HEK293 (cell line): ENCODE results near the gene SERPINB7.

Source experiments
- CTCF ChIA-PET: fragments of 350-600 bp; formaldehyde crosslinking; extraction: SDS; loops from one replicate; lab custom pipeline; 2021; ENCODE audit warnings: antibody characterized with exemption; lab: Yijun Ruan, JAX
- POLR2A ChIA-PET: fragments of 300-600 bp; formaldehyde crosslinking; extraction: SDS; loops from one replicate; lab custom pipeline; 2020; ENCODE audit warnings: antibody characterized with exemption, inconsistent platforms; lab: Yijun Ruan, JAX
- H3K27ac ChIP-seq: fragments of 200-500 bp; sonication (Bioruptor generic); 2 replicates; pipeline ENCODE4 v1.5.1; 2014; ENCODE audit warnings: low read depth, low read length, control low read depth, inconsistent platforms; ENCODE audit errors: extremely low read depth
- H3K36me3 ChIP-seq, 2 experiments: fragments of 200-500 bp in 1 of 2; sonication (Bioruptor generic) in 1 of 2; 1 replicate in 1 of 2; 2 replicates in 1 of 2; pipeline ENCODE4 v1.5.1; 2014 to 2017; ENCODE audit warnings: inconsistent platforms in 2 of 2, low read length in 2 of 2; ENCODE audit not compliant: control insufficient read depth in 2 of 2, insufficient read depth in 1 of 2
- H3K4me1 ChIP-seq: fragments of 200-500 bp; sonication (Bioruptor generic); 2 replicates; pipeline ENCODE4 v1.5.1; 2014; ENCODE audit warnings: mild to moderate bottlenecking, low read length, inconsistent platforms; ENCODE audit not compliant: control insufficient read depth, insufficient read depth
- H3K4me3 ChIP-seq: 2 replicates; pipeline ENCODE4 v1.5.1; 2011; ENCODE audit warnings: low read depth, mild to moderate bottlenecking, control low read depth, low read length, moderate library complexity
- H3K9me3 ChIP-seq: fragments of 200-500 bp; sonication (Bioruptor generic); 2 replicates; pipeline ENCODE4 v1.5.1; 2014; ENCODE audit warnings: low read depth, low read length, inconsistent platforms; ENCODE audit not compliant: control insufficient read depth, insufficient read depth
- KLF8 ChIP-seq: fragments of 450-650 bp; formaldehyde crosslinking; IDR thresholded peaks from 2 replicates; pipeline ENCODE4 v1.5.1; 2016; ENCODE audit warnings: missing biosample characterization, missing genetic modification characterization
- PRDM4 ChIP-seq: fragments of 450-650 bp; formaldehyde crosslinking; IDR thresholded peaks from 2 replicates; pipeline ENCODE4 v1.5.1; 2017; ENCODE audit warnings: missing biosample characterization, missing genetic modification characterization
- SCRT2 ChIP-seq: fragments of 450-650 bp; formaldehyde crosslinking; IDR thresholded peaks from 2 replicates; pipeline ENCODE4 v1.5.1; 2016; ENCODE audit warnings: missing biosample characterization, missing genetic modification characterization
- SP3 ChIP-seq: fragments of 450-650 bp; formaldehyde crosslinking; IDR thresholded peaks from 2 replicates; pipeline ENCODE4 v1.5.1; 2016; ENCODE audit warnings: missing biosample characterization, missing genetic modification characterization
- ZBTB11 ChIP-seq: fragments of 450-650 bp; formaldehyde crosslinking; conservative IDR thresholded peaks from 2 replicates; pipeline ENCODE4 v1.5.1; 2016; ENCODE audit warnings: low read depth, missing biosample characterization, missing genetic modification characterization
- ZBTB48 ChIP-seq: fragments of 450-650 bp; formaldehyde crosslinking; IDR thresholded peaks from 2 replicates; pipeline ENCODE4 v1.5.1; 2016; ENCODE audit warnings: missing biosample characterization, missing genetic modification characterization
- ZBTB7A ChIP-seq: fragments of 450-650 bp; formaldehyde crosslinking; IDR thresholded peaks from 2 replicates; pipeline ENCODE4 v1.5.1; 2016; ENCODE audit warnings: low read depth, missing biosample characterization, missing genetic modification characterization
- ZBTB8A ChIP-seq: fragments of 450-650 bp; formaldehyde crosslinking; IDR thresholded peaks from 2 replicates; pipeline ENCODE4 v1.5.1; 2016; ENCODE audit warnings: missing biosample characterization, missing genetic modification characterization
- ZEB2 ChIP-seq: fragments of 450-650 bp; formaldehyde crosslinking; IDR thresholded peaks from 2 replicates; pipeline ENCODE4 v1.5.1; 2016; ENCODE audit warnings: missing biosample characterization, missing genetic modification characterization
- ZFP69B ChIP-seq: fragments of 450-650 bp; formaldehyde crosslinking; IDR thresholded peaks from 2 replicates; pipeline ENCODE4 v1.5.1; 2016; ENCODE audit warnings: missing biosample characterization, missing genetic modification characterization
- ZNF138 ChIP-seq: fragments of 450-650 bp; formaldehyde crosslinking; IDR thresholded peaks from 2 replicates; pipeline ENCODE4 v1.5.1; 2016; ENCODE audit warnings: missing biosample characterization, missing genetic modification characterization, borderline replicate concordance
- ZNF174 ChIP-seq: fragments of 450-650 bp; formaldehyde crosslinking; IDR thresholded peaks from 2 replicates; pipeline ENCODE4 v1.5.0; 2017; ENCODE audit warnings: missing biosample characterization, mild to moderate bottlenecking, missing genetic modification characterization
- ZNF214 ChIP-seq: fragments of 450-650 bp; formaldehyde crosslinking; IDR thresholded peaks from 2 replicates; pipeline ENCODE4 v1.5.1; 2017; ENCODE audit warnings: missing biosample characterization, mild to moderate bottlenecking, missing genetic modification characterization, borderline replicate concordance
- ZNF341 ChIP-seq: fragments of 450-650 bp; formaldehyde crosslinking; IDR thresholded peaks from 2 replicates; pipeline ENCODE4; 2016; ENCODE audit warnings: low read depth, missing biosample characterization, missing genetic modification characterization
- ZNF654 ChIP-seq: fragments of 450-650 bp; formaldehyde crosslinking; IDR thresholded peaks from 2 replicates; pipeline ENCODE4 v1.5.1; 2016; ENCODE audit warnings: low read depth, missing biosample characterization, missing genetic modification characterization
- ZNF707 ChIP-seq: fragments of 450-650 bp; formaldehyde crosslinking; IDR thresholded peaks from 2 replicates; pipeline ENCODE4 v1.5.1; 2016; ENCODE audit warnings: missing biosample characterization, missing genetic modification characterization
- ZNF843 ChIP-seq: fragments of 450-650 bp; formaldehyde crosslinking; IDR thresholded peaks from 2 replicates; pipeline ENCODE4 v1.5.1; 2016; ENCODE audit warnings: missing biosample characterization, missing genetic modification characterization
- ZSCAN30 ChIP-seq: fragments of 450-650 bp; IDR thresholded peaks from 2 replicates; pipeline ENCODE4 v1.5.1; 2018; ENCODE audit warnings: missing biosample characterization, mild to moderate bottlenecking, missing genetic modification characterization, moderate library complexity
- TF ChIP-seq, protein P1 (sequence below): fragments of 450-650 bp; formaldehyde crosslinking; IDR thresholded peaks from 2 replicates; pipeline ENCODE4 v1.5.1; 2017; ENCODE audit warnings: missing biosample characterization, missing genetic modification characterization
- TF ChIP-seq, protein P2 (sequence below): fragments of 450-650 bp; formaldehyde crosslinking; IDR thresholded peaks from 2 replicates; pipeline ENCODE4 v1.5.1; 2017; ENCODE audit warnings: missing biosample characterization, missing genetic modification characterization

The SERPINB7 gene

DNA sequence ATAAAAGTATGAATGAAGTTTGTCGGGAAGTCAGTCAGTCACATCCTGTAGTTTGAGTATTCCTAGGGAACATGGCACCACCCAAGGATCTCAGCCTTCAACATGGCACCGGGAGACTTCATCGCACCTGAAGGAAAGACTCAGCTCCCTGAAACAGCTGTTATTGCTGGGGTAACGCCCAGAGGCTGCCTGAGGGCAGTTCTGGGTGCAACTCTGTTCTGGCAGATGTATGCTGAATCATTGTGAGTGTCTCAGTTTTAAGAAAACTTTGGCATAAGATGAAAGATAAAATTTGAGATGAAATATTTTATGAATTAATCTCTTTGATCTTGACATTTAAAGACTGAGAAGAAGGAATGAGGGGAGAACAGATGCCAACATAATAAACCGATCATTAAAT is 62.4 kb downstream of the SERPINB7 start:
- POLR2A ChIA-PET, result no interaction called here
- Histone ChIP-seq H3K9me3 (no peaks in the 10 kb centered on the region), H3K4me3 (no peak overlapping the region), H3K4me1 (no peaks in the 10 kb centered on the region), H3K27ac (no peak overlapping the region), H3K36me3 (no peaks in the 10 kb centered on the region)
- CTCF ChIA-PET, result interaction anchor here (0.7 to 1.3 kb wide), 3 partner anchors 11 to 319 kb away, joined by 3 to 5 read pairs (median 4); no protein-coding TSS in a partner anchor
- no peak for TF ChIP-seq ZEB2
- TF ChIP-seq, protein P1, sequence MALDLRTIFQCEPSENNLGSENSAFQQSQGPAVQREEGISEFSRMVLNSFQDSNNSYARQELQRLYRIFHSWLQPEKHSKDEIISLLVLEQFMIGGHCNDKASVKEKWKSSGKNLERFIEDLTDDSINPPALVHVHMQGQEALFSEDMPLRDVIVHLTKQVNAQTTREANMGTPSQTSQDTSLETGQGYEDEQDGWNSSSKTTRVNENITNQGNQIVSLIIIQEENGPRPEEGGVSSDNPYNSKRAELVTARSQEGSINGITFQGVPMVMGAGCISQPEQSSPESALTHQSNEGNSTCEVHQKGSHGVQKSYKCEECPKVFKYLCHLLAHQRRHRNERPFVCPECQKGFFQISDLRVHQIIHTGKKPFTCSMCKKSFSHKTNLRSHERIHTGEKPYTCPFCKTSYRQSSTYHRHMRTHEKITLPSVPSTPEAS (tag by site-specific recombination), result no peak
- no peak for TF ChIP-seq SP3
- no peak for TF ChIP-seq ZBTB7A (tag by site-specific recombination)
- TF ChIP-seq ZFP69B, result no peak
- TF ChIP-seq ZBTB48 (tag by site-specific recombination), result no peak
- no peak for TF ChIP-seq ZNF138 (tag by site-specific recombination)
- TF ChIP-seq ZNF174 (tag by site-specific recombination), result no peak
- no peak for TF ChIP-seq ZBTB11 (tag by site-specific recombination)
- TF ChIP-seq PRDM4 (tag by site-specific recombination), result no peak

- CTCF ChIA-PET, result interaction anchor here (0.6 to 7.5 kb wide), 10 partner anchors 9 to 1205 kb away, joined by 3 to 100 read pairs (median 4); no protein-coding TSS in a partner anchor
- no peaks in the 10 kb centered on the region for H3K9me3 ChIP-seq
- H3K4me1 ChIP-seq, result no peaks in the 10 kb centered on the region
- H3K36me3 ChIP-seq, result no peaks in the 10 kb centered on the region
- no peak for TF ChIP-seq ZNF138 (tag by site-specific recombination)
- TF ChIP-seq ZNF341 (tag by site-specific recombination), result no peak
- no peak for TF ChIP-seq ZNF214 (tag by site-specific recombination)
- TF ChIP-seq ZSCAN30, result no peak
- no peak for TF ChIP-seq ZNF843 (tag by site-specific recombination)
- TF ChIP-seq SCRT2 (tag by site-specific recombination), result no peak
- TF ChIP-seq, all 188 proteins: peak for 0
- POLR2A ChIA-PET, result no interaction called here
- Histone ChIP-seq H3K4me3 (no peak overlapping the region), H3K27ac (no peak overlapping the region)
Measured at GRCh38 chr18:63843008-63843407, 67.8 kb downstream of the SERPINB7 start.

- no peak overlapping the region for H3K27ac ChIP-seq
Measured at GRCh38 chr18:63844254-63844653, 69.0 kb downstream of the SERPINB7 start.

More at GRCh38 chr18:63844254-63844653, 69.0 kb downstream of the SERPINB7 start:
- CTCF ChIA-PET, result interaction anchor here (0.6 to 7.5 kb wide), 9 partner anchors 13 to 1261 kb away, joined by 3 to 100 read pairs (median 4); no protein-coding TSS in a partner anchor
- POLR2A ChIA-PET, result no interaction called here
- Histone ChIP-seq H3K36me3 (no peaks in the 10 kb centered on the region), H3K4me3 (no peak overlapping the region), H3K9me3 (no peaks in the 10 kb centered on the region), H3K4me1 (no peaks in the 10 kb centered on the region)
- TF ChIP-seq ZNF654 (tag by site-specific recombination) (peak; percentile 28; the same call in 1 of the 2 replicates), KLF8 (no peak), ZBTB8A (no peak), ZNF707 (no peak)
- TF ChIP-seq, protein P2, sequence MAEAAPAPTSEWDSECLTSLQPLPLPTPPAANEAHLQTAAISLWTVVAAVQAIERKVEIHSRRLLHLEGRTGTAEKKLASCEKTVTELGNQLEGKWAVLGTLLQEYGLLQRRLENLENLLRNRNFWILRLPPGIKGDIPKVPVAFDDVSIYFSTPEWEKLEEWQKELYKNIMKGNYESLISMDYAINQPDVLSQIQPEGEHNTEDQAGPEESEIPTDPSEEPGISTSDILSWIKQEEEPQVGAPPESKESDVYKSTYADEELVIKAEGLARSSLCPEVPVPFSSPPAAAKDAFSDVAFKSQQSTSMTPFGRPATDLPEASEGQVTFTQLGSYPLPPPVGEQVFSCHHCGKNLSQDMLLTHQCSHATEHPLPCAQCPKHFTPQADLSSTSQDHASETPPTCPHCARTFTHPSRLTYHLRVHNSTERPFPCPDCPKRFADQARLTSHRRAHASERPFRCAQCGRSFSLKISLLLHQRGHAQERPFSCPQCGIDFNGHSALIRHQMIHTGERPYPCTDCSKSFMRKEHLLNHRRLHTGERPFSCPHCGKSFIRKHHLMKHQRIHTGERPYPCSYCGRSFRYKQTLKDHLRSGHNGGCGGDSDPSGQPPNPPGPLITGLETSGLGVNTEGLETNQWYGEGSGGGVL (tag by site-specific recombination), result no peak
